GM18909 (cell line): ENCODE data around the gene PRMT7.

Experiments
- ATAC-seq: cut with Tn5 transposase; IDR thresholded peaks from one replicate; pipeline ENCODE4 v1.9.1; 2021; ENCODE audit warnings: mild to moderate bottlenecking; ENCODE audit not compliant: unreplicated experiment, poor library complexity

Gene PRMT7

GRCh38 chr16:68345958-68346635 lies 35.3 kb downstream of the PRMT7 start:
- no peak for ATAC-seq

- ATAC-seq, result no peak
Observed at GRCh38 chr16:68346892-68347480, 36.2 kb downstream of the PRMT7 start.

DNA sequence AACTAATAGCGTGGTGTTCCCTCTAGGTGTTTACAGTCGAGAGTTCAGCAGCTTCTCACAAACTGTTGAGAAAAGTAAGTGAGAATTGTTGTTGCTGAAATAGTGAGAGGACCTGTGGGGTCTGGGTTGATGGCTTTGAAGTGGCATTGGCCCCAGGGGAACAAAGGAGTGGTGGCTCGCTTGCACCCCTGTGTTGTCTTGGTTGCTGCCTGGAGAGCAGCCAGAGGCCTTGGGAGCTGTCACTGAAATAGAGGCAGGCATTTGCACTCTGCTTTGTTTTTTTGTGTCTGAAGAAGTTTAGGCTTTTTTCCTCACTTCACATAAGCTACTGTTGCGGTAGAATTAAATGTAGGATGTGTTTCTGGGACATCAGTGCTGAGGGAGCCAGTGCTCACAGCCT lies 36.8 kb downstream of the PRMT7 start:
- no peak for ATAC-seq

DNA sequence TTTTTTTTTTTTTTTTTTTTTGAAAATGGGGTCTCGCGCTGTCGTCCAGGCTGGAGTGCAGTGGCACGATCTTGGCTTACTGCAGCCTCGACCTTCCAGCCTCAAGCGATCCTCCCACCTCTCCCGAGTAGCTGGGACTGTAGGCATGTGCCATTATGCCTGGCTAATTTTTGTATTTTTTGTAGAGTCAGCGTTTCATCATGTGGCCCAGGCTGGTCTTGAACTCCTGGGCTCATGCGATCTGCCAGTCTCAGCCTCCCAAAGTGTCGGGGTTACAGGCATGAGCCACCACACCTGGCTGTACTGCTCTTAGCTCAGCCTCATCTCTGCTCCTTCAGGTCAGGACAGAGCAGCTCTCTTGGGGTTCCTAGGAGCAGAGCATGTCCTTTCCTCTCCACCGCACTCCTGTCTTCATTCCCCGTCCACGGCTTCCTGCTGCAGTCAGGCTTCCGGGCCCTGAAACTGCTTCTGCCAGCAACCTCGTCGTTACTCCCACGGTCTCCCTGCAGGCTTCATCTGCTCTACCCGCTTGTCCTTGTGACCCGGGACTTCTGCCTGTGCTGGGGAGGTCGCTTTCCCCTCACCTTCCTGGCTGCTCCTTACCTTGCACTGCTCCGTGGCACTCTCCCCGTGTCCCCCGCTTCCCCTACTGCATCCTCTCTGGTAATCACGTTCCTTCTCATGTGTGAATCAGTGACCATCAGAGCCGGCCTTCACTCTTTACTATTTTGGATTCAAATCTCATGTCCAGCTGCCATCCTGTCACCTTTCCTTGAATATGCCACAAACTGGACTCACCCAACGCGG lies 38.0 kb downstream of the PRMT7 start:
- no peak for ATAC-seq

- ATAC-seq, result no peak
Observed at GRCh38 chr16:68349838-68350410, 39.1 kb downstream of the PRMT7 start.

GRCh38 chr16:68350813-68351350 lies 40.1 kb downstream of the PRMT7 start:
- no peak for ATAC-seq

- no peak for ATAC-seq
Observed at GRCh38 chr16:68351463-68351862, 40.6 kb downstream of the PRMT7 start.

DNA sequence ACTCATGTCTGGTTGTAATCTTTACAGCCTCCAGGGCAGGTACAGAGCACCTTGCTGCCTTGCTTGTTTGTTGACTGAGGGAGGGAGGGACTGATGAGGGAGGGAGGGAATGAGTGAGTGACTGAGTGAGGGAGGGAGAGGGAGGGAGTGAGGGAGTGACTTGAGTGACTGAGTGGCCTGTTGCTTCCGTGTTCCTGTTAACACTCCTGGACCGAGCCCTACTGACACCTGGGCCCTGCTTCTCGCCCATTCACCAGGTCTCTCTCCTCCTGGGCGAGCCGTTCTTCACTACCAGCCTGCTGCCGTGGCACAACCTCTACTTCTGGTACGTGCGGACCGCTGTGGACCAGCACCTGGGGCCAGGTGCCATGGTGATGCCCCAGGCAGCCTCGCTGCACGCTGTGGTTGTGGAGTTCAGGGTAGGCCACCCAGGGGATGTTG lies 41.2 kb downstream of the PRMT7 start:
- no peak for ATAC-seq

DNA sequence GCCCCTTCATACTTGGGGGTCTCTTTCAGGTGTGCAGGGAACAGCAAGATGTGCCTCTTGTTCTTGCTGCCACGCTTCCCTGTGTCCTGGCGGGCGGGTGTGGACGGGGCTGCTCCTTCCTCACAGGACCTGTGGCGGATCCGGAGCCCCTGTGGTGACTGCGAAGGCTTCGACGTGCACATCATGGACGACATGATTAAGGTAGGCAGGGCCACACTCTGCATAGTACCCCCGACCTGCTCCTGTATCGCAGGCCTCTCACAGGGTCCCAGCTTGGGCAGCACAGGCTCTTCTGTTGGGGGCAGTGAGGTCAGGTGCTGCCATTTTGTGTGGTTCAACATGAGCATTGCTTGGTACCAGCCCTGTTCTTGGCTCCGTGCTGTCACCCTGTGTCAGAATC lies 42.5 kb downstream of the PRMT7 start:
- no peak for ATAC-seq

- no peak for ATAC-seq
Observed at GRCh38 chr16:68354816-68355215, 44.0 kb downstream of the PRMT7 start.

- peak; percentile 9 for ATAC-seq
Observed at GRCh38 chr16:68355447-68356248, 44.8 kb downstream of the PRMT7 start.

GRCh38 chr16:68356249-68356918 lies 45.6 kb downstream of the PRMT7 start:
- ATAC-seq, result peak; percentile 81

DNA sequence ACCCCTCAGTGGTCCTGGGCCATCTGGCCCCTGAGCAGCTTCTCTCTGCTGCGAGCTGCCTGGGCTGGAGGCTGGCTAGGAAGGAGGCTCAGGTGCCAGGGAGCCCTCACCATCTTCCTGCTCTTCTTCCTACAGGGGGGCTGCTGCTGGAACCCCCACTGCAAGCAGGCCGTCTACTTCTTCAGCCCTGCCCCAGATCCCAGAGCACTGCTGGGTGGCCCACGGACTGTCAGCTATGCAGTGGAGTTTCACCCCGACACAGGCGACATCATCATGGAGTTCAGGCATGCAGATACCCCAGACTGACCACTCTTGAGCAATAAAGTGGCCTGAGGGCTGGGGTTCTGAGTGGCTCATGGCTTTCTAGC lies 46.1 kb downstream of the PRMT7 start:
- no peak for ATAC-seq

DNA sequence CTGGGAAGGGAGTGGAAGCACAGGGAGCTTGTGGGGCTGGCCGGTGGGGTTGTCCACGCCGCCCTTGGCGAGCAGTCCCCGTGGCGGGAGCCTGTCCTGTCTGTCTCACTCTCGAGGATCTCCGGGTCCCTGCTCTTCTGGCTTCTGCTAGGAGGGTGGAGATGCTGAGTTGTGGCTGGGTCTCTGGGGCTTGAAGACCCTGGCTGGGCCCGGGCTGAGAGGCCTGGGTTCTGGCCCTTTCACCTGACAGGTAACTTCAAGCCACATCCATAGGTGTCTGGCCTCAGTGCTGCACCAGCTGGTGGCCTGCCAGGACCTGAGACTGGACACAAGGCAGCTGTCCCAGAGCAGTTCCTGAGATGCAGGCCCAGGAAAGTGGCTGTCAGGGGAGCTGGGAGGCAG lies 46.7 kb downstream of the PRMT7 start:
- no peak for ATAC-seq

DNA sequence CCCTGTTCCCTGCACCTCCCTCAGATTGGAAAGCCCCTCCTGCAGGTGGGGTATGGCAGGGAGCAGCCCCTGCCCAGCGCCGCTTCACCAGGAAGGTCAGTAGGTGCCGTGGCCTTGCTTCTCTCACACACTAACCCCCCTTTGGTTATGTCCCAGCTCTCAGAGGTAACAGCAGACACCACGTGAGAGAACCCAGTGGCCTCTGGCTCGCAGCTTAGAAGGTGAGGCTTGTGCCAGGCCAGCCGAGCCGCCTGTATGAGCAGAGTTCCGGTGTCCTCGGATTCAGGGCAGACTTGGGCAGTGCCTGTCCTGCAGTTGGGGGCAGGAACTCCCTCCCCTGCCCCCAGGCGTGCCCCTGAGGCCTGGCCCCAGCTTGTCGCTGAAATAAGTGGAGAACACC lies 47.1 kb downstream of the PRMT7 start:
- ATAC-seq, result no peak

DNA sequence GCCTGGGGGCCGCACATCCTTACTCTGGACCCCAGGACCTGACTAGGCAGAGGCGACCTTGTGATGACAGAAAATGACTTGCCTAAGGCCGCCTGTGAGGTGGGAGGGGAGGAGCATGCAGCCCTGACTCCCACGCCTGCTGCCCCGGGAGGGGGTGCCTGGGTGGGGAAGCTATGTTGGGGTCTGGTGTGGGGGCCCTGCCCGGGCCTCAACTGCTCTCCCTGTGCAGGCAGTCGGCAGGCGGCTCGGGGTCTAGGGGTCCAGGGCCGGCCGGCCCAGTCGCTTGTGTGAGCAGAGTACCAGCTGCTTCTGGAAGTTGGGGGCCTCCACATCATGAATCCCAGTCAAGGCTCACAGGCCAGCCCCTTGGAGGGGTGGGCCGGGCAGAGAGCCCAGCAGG lies 48.1 kb downstream of the PRMT7 start:
- no peak for ATAC-seq

GRCh38 chr16:68359398-68360191 lies 48.8 kb downstream of the PRMT7 start:
- no peak for ATAC-seq

- ATAC-seq, result no peak
Observed at GRCh38 chr16:68360547-68360946, 49.7 kb downstream of the PRMT7 start.

- no peak for ATAC-seq
Observed at GRCh38 chr16:68360956-68361355, 50.1 kb downstream of the PRMT7 start.
